Astrocyte of the cerebellum (primary cell): ENCODE data around the gene PCP4.

ENCODE experiments used
- DNase-seq: peaks from one replicate; pipeline ENCODE4 v3.0.0-alpha.2; 2011; ENCODE audit warnings: low read depth
- H3K4me3 ChIP-seq: 2 replicates; pipeline ENCODE4 v1.5.1; 2011; ENCODE audit warnings: mild to moderate bottlenecking, low read depth, low read length, moderate library complexity
- CTCF ChIP-seq: IDR thresholded peaks from 2 replicates; pipeline ENCODE4 v1.5.1; 2012; ENCODE audit warnings: low read length, low read depth, moderate library complexity, mild to moderate bottlenecking; ENCODE audit errors: missing control alignments
- in situ Hi-C: cut with HindIII; loops from 2 replicates; pipeline ENCODE4 v1.10.0; 2017; ENCODE audit warnings: low sequenced_read_pairs

Gene PCP4

GRCh38 chr21:39874206-39874605 lies 7.0 kb downstream of the PCP4 start:
- in situ Hi-C loops: no loop called here
- DNase-seq: no peak
- H3K4me3 ChIP-seq: no peak overlapping the region
- TF ChIP-seq CTCF: no peak

- no peak for DNase-seq
- no peak for TF ChIP-seq CTCF
- no peak overlapping the region for H3K4me3 ChIP-seq
- in situ Hi-C loops: no loop called here
These were observed 7.5 kb downstream of the PCP4 start for GRCh38 chr21:39874759-39875158.

- no peak for TF ChIP-seq CTCF
- in situ Hi-C loops: no loop called here
- DNase-seq: no peak
- H3K4me3 ChIP-seq: no peak overlapping the region
These were observed 14.4 kb downstream of the PCP4 start for GRCh38 chr21:39881661-39882060.

GRCh38 chr21:39882151-39882838 lies 15.1 kb downstream of the PCP4 start:
- H3K4me3 ChIP-seq: no peak overlapping the region
- no peak for TF ChIP-seq CTCF
- no peak for DNase-seq
- in situ Hi-C loops: no loop called here

- H3K4me3 ChIP-seq: no peak overlapping the region
- DNase-seq: no peak
- TF ChIP-seq CTCF: no peak
- in situ Hi-C loops: no loop called here
These were observed 15.6 kb downstream of the PCP4 start for GRCh38 chr21:39882839-39883195.

GRCh38 chr21:39885119-39885848 lies 18.0 kb downstream of the PCP4 start:
- DNase-seq: peak; percentile 36
- no peak for TF ChIP-seq CTCF
- in situ Hi-C loops: no loop called here
- no peak overlapping the region for H3K4me3 ChIP-seq
